Lung microvascular endothelial cell (primary cell): Measurements from ENCODE around the gene AMBP. TPM values are rescaled to one million over a fixed set of nuclear protein-coding genes. Genes with fewer than 3 reads are reported as not detected.

ENCODE experiments used
- DNase-seq, 2 donors: peaks; one replicate each; pipeline versions ENCODE4 v3.0.0 to v3.0.0-alpha.2; 2010; ENCODE audit warnings: low read depth in 2 of 2
- total RNA-seq: library from RNA; depleted of rRNA; stranded (reverse); fragments of >200 nt; gene quantifications from 2 replicates; pipeline ENCODE4 v1.2.1, GENCODE V29; 2014

Gene AMBP
- total RNA-seq, 1 donor from 2014 or later, result not detected

DNA sequence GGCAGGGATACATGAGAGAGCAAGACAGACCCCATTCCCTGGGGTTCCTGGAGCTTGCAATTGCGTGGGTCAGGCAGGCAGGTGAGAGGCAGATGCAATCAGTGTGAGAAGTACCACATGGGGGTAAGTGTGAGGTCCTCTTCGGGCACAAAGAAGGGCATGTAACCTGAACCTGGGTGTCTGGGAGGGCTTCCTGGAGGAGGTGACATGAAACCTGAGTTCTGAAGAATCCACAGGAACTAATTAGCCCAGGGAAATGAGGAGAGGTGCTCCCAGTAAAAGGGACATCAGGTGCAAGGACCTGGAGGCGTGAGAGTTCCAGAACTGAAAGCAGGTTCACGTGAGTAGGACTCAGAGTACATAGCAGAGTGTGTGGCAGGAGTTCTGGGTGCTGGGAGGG, 2.5 kb downstream of the AMBP start:
- no peak for DNase-seq

DNA sequence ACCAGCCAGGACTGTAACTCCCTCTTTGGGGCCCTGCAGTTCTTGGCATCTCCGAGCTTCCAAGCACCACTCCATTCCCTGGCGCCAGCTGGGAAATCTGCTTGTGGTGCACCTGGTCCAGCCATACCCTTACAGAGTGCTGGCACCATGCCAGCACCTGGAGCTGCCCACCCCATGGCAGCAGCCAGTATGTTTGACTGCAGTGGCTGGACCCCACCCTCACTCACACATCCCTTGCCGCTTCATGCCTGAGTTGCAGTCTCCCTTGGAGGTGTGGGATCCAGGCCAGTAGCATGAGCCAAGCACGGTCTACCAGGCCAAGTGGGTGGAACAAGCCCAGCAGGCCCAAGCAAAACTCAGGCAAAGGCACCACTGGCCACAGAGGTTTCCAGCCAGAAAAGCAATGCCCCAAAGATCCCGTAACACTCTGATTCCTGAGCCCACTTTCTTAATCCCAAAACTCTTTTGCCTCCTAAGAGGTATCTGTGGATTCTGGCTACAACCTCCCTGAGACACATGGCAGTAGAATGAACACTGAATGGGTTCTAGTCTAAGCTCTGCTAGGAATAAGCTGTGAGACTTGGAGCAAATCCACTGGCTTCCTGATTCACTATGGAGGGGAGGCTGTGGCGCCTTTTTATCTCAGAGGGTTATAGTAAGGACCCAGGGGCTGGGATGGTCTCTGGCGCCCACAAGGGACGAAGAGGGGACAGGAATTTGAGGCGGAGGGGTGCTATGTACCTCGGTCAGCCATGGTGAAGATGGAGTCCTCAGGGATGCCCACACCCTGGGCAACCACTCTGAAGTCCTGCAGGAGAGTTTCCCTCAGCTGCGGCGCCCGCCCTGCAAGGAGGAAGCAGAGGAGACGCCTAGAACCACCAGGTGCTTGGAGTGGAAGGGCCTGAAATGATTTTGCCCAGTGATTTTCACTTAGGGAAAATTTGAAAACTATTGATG, 5.6 kb downstream of the AMBP start:
- DNase-seq, result no peak

DNA sequence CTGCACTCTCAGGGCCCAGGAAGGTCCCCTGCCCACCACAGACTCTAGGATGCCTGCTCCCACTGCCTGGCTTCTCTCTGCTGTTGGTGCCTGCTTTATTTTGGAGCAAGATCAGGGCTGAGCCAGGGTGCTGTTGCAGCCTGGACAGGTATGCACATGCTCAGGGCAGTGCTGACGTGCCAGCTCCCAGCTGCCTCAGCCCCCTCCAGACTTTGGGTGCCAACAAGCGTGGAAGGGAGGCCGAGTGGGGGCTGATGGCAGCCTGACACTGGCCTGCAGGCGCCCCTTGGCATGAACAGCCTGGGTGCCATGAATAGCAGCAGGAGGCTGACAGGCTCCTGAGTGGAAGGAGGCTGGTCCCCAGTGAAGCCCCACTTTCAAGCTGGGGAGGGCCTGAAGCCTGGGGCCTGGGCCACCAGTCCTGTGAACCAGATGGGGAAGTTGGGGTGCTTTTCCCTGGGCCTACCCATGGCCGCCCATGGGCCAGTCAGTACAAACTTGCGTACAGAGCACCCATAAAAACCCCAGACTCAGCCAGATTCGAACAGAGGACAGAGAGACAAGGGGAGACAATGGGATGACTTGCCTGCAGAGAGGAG, 6.8 kb downstream of the AMBP start:
- no peak for DNase-seq

DNA sequence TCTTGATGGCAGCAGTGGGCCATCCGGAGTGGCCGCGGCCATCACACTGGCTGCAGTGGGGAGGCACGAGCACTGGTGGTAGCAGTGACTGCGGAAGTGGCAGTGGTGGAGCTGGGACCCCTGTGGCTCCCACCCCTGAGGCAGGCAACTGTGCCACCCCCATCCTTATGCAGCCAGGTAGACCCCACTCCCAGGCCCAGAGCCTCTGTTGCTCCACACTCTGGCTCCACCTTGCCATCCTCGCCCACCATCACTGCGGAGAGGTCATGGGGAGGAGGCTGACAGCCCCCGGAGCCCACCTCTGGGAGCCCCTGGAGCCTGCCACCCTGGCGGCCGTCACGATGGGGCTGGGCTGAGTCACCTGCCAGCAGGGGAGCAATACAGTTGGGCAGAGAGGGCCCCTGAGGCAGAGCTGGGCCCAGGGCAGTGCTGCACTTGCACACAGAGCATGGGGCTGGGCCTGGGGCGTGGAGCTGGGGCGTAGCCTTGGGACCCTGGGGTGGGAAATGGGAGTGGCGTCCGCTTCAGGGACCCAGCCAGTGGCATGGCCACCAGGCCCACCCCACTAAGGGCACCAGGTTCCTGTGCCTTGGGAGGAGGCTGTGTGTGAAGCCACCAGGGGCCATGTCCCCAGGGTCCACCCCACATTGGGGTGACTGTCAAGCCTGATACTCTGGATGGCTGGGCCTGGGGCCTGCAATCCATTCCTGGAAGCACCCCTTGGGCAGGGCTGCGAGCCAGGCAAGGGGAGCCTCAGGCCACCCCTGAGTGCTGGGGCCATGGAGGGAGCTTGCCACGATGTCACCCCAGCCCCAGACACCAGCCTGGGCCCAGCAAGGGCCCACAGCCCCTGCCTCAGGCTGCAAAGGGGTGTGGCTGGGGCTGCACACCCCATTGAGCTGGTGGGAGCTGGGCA, 7.7 kb downstream of the AMBP start:
- no peak for DNase-seq

DNA sequence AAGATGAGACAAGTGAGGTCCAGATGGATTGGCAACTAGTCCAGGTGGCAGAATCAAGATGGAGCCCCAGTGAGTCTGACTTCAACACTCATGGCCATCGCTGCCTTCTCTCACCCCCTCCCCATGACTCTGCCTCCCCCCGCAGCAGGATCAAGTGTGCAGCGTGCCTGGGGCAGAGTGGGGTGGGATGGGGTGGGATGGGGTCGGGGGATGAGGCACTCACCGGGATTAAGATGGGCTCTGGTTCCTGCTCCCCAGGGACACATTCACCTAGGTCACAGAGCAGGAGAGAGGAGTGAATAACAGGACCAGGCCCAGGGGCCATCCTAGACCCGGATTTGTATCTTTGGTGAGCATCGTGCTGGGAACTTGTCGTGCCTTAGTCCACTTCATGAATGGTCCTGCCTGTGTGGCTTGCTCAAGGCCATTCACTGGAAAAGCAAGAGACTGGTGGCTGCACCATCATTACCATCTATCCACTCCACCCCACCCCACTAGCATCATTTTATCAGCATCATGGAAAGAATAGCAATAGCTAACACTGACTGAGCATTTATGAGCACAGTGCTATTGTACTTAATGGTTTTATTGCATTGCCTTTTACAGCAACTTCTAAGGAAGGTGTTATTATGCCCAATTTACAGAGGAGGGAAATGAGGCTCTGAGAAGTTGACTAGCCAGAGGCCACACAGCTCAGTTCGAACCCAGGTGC, 8.5 kb downstream of the AMBP start:
- DNase-seq, result no peak

DNA sequence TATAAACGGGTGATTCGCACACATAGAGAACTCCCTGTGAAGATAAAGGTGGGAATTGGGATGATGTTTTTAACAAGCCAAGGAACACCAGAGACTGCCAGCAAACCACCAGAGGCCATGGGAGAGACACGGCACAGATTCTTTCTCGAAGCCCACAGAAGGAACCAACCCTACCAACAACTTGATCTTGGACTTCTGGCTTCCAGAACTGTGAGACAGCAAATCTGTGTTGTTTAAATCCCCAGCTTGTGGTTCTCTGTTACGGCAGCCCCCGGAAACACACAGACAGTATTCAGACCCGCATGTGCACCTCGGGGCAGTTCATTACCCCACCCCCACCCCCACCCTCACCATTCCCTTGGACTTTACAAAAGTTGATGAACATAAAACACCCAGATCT, 12.8 kb downstream of the AMBP start:
- no peak for DNase-seq

DNA sequence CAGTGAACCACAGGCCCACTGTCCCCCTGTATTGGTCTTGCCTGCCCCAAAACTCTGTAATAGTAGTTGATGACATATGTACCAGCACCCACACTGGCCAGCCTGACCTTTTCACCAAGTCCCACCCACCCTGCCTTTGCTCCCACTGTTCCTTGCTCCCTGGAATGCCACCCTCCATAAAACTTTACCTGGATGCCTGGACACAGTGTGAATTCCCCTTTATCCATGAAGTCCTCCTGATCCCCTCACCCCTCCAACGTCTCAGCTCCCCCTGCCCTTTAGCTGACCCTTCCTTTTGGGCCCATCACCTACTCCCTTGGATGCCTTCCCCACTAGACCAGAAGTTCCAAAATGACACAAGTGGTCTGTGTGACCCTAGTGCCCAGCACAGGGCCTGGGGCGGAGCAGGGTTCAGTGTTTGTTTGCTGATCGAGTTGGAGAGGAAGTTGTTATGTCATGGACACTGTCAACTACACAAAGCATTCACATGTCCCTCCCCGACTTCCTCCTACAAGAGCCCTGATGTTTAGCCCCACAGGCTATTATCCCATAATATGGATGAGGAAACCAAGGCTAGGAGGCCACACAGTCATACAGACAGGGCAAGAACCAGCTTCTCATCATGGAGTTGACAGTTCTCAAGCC, 16.1 kb downstream of the AMBP start:
- DNase-seq, result no peak

DNA sequence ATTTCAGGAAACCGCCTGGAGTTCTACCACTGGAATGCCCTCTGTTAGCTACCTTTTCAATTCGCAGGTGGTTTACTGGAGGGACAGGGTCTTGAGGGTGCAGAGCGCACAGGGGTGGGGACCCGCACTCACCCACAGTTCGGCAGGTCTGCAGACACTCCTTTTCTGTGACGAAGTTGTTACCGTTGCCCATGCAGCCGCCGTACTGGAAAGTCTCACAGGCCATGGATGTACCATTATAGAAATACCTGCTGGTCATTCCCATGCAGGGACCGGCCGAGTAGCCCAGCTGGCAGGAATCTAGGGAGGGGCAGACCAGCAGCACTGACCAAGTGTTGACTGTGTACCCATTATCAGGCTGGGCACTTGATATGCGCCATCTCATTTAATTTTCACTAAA, 16.8 kb downstream of the AMBP start:
- DNase-seq, result no peak

DNA sequence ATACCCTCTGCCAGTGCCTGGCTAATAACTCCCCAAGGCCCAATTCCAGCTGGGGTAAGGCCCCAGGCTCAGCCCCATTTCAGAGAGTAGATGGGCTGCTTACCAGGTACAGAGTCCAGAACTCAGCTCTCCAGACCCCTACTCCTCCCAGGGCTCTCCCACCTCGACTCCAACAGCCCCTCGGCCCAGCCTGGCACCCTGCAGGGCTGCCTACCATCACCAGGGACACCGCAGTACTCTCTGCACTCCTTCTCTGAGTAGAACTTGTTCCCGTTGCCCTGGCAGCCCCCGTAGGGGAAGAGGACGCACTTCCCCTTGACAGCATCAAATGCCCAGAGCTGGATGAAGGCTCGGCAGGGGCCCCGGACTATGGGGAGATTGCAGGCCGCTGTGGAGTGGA, 17.4 kb downstream of the AMBP start:
- no peak for DNase-seq

DNA sequence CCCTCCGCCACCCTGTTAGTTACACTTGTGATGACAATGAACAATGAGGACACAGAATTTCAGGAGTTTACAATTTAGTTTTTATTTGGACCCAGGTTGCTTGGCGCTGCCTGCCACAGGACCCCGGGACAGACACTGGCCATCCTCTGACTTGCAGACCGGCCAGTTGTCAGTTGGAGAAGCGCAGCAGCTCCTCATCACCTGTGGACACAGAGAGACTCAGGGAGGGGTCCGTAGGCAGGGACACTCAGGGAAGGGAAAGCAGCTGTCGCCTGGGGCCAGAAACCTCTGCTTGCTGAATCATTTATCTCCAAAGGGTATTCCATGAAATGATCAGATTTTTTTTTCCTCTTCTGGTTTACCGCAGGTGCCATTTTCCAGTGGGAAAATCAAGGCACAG, 18.0 kb downstream of the AMBP start:
- no peak for DNase-seq

DNA sequence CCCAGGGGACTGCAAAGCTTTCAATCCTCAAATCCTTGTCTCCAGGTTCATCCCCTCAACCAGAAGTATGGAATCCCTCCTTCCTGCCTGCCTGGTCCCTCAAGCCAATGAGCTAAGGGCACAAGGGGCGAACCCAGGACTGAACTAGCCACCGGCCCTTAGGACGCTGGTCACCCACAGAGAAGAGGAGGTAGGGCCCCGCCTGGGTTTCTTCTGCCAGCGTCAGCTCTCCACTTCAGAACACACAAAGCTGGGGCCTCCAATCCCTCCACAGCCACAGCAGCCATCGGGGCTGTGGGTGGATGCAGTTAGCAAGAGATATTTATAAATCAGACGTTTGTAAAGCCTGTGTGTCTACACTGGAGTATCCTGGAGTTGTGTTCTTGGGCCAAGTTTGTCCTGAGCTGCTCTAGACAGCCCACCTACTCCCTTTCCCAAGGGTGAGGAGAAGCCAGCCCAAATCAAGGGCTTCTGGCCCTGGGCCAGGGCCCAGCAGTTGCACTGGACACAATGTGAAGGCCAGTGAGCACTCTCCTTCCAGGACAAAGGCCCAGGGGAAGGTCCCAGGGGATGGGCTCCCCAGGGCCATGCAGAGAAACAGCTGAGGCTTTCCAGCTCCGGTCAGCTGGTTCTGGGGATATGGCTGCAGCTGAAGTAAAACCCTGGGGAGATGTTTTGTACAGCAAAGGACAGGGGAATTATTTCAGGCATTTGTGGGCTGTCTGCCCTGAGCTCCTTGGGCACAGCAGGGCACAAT, 18.9 kb downstream of the AMBP start:
- DNase-seq, result no peak

DNA sequence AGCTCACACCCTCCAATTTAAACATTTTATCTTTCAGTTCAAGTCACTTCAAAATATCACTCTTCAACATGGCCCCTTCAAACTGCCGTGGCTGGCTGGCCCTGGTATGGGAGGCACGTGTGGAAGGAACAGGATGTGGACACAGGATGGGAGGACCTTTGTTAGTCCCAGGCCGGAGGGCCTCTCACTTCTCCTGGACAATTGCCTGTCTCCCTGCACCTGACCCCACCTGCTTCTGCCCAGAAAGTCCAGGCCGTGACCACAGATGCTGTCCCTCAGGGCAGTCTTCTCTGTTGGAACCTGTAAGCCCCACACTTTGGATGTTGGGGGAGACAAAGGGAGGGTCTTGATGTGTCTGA, 19.4 kb downstream of the AMBP start:
- DNase-seq, result no peak

DNA sequence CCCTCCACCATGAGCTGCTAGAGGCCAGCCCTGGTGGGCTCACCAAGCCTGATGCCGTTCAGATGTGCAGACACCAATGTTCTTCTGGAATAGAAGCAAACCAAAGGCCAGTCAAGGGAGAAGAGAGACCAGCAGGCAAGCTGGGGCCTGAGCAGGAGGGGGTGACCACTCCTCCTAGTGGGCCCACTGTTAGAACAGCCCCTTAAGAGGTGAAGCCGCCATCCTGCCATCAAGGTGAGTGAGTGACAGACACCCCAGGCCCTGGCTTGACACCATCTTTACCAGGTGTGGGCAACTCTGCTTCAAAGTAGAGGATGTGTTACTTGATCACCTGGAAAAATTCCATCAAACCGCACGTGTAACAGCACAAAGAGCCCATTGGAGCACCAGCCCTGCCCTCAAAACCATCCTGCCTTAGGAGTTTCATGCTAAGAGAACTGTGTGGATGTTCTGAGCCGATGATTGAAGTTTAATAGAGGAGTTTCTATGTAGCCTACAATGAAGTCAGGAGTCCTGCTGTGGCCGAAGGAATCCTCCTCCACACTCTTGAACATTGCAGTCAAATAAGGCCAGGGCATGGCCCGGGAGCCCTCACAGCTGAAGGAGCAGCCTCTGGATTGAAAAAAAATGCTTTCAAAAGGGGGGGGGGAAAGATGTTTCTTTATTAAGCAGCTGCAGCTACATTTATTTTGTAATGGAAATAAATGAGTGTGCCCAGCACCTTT, 20.8 kb downstream of the AMBP start:
- no peak for DNase-seq

DNA sequence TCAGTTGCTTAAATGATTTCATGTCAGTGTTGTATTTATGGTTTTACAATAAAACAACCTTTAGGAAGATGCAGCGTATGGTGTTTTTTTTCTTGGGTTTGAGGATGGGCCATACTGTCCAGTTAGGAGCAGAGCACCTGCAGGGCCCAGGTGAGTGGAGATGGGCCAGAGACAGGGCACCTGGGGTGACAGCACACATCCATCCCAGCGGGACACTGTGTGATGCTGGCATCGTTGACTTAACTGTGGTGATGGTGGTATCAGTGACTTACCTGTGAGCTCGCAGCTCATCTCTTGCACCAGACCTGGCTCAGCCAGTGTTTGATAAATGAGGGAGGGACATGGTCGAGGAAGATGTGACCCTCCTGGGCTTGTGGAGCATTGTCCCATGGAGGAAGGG, 21.6 kb downstream of the AMBP start:
- no peak for DNase-seq

DNA sequence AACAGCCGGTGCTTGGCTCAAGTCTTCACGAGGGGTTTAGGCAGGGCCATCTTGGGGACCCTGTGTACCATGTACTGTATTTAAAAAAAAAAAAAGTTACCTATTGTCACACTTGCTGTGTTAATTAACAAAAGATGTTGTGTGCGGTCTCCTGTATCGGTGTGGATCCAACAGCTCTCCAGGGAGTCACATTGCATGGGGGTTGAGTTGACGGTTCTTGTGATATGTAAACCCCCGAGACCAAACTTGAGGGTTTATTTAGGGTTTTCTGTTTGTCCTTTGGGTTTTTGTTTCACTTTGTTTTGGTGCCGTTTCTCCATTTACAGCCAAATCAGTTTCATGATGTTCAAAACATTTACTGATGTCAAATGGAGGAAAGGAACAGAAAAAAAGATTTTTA, 22.2 kb downstream of the AMBP start:
- no peak for DNase-seq

DNA sequence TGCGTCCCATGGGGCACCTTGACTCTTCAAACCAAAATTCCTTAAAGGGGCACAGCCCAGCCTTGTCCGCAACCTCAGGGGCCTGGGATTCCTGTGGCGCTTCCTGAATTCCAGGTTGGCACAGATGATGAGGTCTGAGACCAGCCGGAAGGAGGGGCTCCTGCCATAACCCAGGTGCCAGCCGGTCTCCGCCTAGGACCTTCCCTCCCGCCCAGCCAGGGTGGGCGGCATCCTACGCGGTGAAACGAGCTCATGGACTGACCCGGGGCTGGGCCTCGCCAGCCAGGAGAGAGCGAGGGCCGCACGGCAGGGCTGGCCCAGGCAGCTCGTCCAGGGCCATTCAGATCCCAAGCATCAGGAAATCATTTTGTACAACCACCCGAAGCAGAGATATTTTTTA, 23.0 kb downstream of the AMBP start:
- no peak for DNase-seq

DNA sequence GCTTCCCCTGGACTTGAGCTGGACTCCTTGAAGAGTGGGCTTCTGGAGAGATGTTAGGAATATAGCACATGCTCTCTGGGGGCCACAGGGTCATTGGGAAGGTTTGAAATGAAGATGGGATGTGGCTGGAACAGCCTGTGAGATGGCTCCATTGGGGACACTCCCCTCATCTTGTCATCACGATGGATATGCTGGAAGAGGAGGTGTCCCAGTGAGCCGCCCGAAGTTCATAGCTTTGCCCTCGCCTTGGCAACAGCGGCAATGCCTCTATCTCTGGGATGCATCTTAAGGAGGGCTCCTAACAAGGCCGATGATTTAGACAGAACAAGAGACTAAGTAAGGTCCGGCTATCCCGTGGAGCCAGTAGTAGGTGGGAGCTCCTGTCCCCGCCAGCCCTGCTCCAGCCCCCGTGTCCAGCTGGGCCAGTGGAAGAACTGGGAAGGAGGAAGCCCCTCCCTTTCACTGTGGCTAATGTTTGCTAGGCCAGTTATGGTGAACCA, 23.9 kb downstream of the AMBP start:
- DNase-seq, result no peak

DNA sequence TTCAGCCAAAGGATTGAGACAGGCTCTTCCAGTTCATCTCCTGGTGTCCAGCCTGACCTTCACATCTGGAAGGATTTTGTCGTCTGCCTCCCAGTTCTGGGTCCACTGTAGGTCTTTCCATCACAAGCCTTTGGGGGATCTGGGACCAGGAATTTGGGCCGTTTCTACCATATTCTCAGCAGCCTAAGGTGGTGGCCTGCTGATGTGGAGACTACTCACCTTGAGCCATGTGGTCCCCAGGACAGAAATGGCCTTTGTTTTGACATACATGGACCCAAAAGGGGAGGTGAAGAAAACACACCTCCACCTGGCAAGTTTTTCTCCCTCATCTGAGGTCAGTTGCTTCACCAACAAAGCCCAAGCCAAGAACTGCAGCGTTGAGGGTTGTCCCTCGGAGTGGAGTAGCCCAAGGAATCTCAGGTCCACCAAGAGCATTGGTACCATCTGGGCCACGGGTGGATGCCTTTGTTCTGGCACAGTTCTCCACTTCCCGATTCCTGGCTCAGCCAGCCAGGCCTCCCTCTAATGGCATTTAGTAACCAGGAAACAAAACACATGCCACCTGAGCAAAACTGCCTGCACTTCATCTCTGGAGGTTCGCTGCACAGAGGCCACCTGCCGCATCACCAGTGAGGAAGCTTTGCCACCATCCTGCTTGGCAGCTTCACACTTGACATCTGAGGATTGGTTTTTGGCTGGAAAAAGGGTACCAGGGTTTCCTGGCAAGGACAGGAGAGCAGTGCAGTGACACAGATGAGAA, 24.7 kb downstream of the AMBP start:
- no peak for DNase-seq

DNA sequence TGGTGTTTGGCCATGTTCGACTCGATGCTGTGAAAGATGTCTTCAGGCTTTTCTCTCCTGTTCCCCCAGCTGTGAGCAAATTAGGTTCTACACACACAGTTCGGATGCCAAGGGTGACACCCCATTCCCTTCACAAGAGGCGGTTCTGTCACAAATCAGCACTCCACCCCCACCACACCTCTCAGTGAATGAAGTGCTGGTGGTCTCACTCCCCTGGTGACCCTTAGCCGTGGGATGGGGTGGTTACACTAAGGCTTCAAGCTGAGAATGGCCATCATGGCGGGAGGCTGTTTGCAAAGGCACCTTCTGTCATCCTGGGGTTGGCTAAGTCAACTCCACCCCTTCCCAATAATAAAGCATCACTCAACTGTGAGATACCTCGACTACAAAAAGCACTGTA, 26.4 kb downstream of the AMBP start:
- DNase-seq, result no peak
